GM12872 (cell line): ENCODE data around the gene COPB2.

Source experiments
- CTCF ChIP-seq: IDR thresholded peaks from 3 replicates; pipeline ENCODE4 v1.5.1; 2011; ENCODE audit warnings: low read depth, mild to moderate bottlenecking, low read length, moderate library complexity; ENCODE audit not compliant: insufficient read depth

The COPB2 gene

GRCh38 chr3:139394116-139394515, 4.7 kb upstream of the COPB2 start:
- no peak for TF ChIP-seq CTCF

GRCh38 chr3:139388821-139389551, 461 bp downstream of the COPB2 start:
- no peak for TF ChIP-seq CTCF

- no peak for TF ChIP-seq CTCF
Measured at GRCh38 chr3:139388077-139388476, 1.4 kb downstream of the COPB2 start.

- TF ChIP-seq CTCF = no peak
Measured at GRCh38 chr3:139380575-139380974, 8.9 kb downstream of the COPB2 start.

GRCh38 chr3:139378587-139379241, 10.7 kb downstream of the COPB2 start:
- TF ChIP-seq CTCF = no peak

GRCh38 chr3:139377378-139377777, 12.1 kb downstream of the COPB2 start:
- TF ChIP-seq CTCF = no peak

- TF ChIP-seq CTCF = no peak
Measured at GRCh38 chr3:139374099-139374498, 15.3 kb downstream of the COPB2 start.
